ENCODE results near the gene PPM1E.

PPM1E gene

DNA sequence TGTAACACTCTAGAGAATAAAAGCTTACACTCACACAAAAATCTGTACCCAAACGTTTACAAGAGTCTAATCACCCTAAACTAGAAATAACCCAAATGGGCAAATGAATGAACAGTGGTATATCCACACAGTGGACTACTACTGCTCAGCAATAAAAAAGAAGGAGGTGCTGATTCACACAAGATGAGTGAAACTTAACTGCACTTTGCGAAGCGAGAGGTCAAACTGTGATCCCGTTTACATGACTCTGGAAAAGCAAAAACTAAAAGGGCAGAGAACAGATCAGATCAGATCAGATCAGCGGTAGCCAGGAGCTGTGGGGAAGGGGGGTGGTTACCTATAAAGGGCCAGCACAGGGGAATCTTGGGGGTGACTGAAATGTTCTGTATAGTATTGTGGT, 237.7 kb downstream of the PPM1E start:
- in situ Hi-C loops (cut with HindIII; ENCODE audit: low sequenced_read_pairs) = no loop called here

DNA sequence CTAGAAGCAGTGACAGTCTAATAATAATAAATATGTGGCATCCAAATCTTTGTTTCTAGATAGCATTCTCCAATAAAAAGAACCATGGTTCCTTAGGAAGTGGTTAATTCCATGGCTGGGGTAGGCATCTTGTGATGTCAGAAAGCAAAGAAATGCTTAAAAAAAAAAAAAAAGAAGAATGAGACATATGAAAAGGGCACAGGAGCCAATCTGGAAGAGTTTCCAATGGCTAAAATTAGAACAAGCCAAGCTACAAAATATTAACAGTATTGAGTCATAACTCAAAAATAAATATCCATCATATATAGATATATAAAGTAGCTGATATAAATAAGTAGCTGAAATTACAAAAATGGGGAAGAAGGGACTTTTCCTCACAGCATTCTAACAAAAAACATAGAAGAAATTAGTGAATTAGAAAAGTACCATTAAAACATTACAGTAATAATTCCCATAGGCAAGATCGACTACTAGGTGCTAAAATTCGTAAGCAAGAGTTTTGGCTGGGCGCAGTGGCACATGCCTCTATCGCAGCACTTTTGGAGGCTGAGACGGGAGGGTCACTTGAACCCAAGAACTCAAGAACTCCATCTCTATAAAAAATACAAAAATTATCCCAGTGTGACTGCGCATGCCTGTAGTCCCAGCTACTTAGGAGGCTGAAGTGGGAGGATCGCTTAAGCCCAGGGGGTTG, 239.7 kb downstream of the PPM1E start:
- in situ Hi-C loops (cut with HindIII; ENCODE audit: low sequenced_read_pairs) = no loop called here

DNA sequence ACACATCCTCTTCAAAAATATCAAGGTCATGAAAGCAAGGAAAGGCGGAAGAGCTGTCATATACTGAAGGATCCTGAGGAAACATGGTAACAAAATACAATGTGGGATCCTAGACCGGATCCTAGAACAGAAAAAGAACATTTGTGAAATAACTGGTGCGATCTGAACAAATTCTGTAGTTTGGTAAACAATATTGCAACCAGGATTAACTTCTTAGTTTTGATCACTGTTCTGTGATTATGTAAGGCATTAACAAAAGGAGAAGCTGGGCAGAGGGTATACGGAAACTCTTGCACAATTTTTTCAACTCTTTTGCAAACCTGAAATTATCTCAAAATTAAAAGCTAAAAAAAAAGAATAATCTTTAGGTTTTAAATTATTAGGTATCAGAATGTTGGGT, 241.3 kb downstream of the PPM1E start:
- in situ Hi-C loops (cut with HindIII; ENCODE audit: low sequenced_read_pairs) = no loop called here

DNA sequence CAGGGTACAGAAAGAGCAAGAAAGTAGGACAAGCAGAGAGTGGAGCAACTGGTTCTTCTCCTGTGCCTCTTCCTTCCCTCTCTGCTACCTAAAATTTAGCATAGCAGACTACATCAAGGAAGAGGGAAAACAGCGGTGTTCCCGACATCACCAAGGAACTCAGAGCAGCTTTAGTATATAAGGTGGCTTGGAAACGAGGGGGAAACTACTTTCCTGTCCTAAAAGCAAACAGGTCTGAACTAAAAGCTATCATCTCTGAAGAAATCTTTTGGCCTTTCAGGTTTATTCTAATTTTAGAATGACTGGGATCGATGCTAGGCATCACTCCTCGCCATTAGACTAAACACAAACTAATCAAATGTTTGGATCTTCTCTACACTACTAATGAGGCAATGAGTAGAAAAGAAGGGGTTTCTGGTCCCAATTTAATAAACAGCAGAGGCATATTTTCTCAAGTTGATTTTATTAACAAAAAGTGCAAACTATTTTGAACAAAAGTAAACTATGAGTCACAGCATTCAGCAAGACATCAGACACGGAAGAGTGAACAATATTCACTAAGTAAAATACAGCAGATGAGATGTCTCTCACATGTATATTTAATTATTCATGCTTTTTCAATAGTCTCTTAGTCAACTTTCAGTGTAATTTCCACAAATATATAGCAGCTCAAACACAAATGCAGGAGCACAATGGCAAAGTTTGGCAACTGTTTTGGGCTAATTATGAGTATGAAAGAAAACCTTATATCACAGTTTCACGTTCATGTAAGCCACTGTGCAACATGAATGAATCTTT, 242.3 kb downstream of the PPM1E start:
- in situ Hi-C loops (cut with HindIII; ENCODE audit: low sequenced_read_pairs) = no loop called here

DNA sequence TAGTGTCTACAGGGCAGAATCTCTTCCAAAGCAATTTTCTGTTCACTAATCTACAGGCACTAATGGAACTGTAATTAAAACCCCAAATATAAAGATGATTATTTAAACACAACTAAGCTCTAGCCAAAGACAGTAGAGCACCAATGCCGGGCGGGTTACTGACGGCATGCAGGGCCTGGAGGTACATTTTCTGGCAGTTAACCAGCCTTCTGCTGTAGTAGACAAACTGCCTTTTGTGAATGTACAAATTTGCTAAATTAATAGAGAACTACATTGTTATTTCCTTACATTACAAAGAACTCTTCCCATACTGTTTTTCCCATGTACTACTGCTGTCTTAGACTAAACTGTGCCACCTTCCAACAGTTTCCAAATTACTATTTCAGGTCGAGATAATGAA, 243.2 kb downstream of the PPM1E start:
- in situ Hi-C loops (cut with HindIII; ENCODE audit: low sequenced_read_pairs) = no loop called here

DNA sequence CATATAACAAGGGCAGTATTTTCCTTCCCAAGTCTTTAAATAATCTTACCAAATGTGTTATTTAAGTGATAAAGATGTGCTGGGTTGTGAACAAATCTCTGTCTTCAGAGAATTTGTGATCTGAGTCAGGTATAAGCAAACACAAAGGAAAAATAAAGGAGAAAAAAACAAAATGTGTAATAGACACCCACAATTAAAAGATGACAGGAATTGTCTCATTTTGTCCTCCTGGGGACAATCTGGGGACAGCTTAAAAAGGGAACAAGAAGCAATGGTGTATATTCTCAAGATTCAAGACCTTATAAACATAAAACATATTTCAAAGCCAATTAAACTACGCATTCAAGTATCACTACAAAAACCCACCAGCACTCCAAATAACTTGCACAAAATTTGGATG, 243.8 kb downstream of the PPM1E start:
- in situ Hi-C loops (cut with HindIII; ENCODE audit: low sequenced_read_pairs) = no loop called here

DNA sequence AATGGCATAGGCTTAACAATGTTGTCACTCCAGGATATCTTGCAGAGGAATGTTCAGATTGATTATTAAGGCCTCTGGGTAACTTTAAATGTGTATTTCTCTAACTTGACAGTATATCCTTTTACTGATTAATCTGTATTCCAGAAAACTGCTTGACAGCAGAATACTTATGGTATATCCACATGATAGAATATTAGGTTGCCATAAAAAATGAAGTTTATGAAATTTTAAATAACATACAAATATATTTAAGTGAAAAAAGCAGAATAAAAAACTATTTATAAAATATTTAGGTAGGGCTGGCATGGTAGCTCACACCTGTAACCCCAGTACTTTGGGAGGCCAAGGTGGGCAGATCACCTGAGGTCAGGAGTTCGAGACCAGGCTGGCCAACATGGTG, 244.4 kb downstream of the PPM1E start:
- in situ Hi-C loops (cut with HindIII; ENCODE audit: low sequenced_read_pairs) = no loop called here

DNA sequence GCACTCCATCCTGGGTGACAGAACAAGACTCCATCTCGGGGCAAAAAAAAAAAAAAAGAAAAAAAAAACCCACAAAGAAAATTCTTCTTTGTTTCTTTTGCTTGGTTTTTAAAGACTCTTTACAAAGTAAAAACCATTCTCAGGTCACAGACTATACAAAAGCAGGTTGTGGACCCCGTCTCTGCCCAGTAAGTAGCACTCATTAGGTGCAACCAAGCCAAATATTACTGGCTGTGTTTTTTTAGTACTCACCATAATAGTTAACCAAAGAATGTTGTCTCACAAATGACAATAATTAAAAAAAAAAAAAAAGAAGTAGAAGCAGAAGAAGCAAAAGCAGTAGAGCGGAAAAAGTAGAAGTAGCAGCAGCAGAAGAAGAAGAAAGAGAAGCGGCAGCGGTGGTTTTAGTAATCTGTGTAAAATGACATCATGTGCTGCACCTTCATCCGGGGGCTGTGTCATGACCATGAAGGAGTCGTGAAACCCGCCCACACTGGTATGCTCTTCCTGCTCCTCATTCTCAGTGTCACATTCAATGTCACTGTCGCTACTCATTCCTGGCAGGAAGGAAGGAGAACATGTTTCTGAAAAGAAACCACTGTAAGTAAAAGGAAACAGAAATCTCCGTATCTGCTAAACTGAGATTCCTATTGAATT, 245.6 kb downstream of the PPM1E start:
- in situ Hi-C loops (cut with HindIII; ENCODE audit: low sequenced_read_pairs) = no loop called here

DNA sequence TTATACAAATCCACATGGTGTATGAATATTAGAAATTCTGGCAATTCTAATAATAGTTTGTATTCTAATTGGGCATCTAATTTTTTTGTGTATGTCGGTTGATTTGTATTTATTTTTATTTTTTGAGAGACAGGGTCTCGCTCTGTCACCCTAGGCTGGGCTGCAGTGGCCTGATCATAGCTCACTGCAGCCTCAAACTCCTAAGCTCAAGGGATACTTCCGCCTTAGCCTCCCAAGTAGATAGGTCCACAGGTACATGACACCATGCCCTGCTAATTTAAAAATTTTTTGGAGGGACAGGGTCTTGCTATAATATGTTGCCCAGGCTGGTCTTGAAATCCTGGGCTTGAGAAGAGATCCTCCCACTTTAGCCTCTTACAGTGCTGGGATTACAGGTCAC, 246.5 kb downstream of the PPM1E start:
- in situ Hi-C loops (cut with HindIII; ENCODE audit: low sequenced_read_pairs) = no loop called here

DNA sequence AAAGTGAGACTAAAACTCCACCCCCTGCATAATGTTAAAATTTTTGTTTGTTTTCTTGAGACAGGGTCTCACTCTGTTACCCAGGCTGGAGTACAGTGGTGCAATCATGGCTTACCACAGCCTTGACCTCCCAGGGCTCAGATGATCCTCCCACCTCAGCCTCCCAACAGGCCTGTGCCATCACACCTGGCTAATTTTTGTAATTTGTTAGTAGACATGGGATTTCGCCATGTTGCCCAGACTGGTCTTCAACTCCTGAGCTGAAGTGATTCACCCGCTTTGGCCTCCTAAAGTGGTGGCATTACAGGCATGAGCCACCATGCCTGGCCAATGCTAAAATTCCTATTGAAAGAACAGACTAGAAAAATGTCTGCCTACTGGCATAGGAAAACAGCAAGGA, 247.2 kb downstream of the PPM1E start:
- in situ Hi-C loops (cut with HindIII; ENCODE audit: low sequenced_read_pairs) = no loop called here

DNA sequence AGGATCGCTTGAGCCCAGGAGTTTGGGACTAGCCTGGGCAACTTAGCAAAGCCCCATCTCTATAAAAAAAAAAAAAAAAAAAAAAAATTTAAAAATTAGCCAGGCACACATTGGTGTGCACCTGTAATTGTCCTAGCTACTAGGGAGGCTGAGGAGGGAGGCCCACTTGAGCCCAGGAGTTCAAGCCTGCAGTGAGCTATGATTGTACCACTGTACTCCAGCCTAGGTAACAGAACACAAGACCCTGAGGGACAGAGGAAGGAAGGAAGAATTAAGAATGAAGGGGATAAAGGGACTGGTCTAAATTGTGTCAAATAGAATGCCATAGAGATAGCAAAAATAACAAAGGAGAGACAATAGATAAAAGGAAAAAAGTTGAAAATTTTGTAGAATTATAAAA, 248.2 kb downstream of the PPM1E start:
- in situ Hi-C loops (cut with HindIII; ENCODE audit: low sequenced_read_pairs) = no loop called here

DNA sequence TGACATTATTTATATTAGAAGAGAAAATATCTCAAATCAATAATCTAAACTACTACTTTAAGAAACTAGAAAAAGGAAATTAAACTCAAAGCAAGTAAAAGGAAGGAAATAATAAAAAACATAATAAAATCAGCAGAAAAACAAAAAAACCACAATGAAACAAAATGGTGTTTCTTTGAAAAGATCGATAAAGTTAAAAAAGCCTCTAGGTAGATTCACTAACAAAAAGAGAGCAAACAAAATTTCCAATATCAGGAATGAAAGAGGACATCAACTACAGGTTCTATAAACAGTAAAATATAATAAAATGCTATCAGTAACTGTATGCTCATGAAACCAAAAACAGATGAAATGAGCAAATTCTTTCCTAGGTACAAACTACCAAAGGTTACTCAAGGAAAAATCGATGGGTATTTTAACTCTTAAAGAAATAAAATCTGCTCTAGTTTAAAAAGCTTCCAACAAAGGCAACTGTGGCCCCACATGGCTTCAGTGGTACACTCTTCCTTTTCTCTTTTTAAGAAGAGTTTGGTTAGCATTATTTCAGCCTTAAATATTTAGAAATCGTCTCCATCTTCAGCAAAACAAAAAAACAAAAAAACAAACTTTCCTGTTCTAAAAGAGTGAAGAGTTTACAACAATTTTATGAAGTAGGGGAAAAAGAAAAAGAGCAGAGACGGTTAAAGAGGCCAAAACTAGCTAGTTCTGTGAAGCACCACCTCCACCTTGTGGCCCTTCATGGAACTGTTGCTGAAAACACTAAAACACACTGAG, 248.9 kb downstream of the PPM1E start:
- in situ Hi-C loops (cut with HindIII; ENCODE audit: low sequenced_read_pairs) = no loop called here

DNA sequence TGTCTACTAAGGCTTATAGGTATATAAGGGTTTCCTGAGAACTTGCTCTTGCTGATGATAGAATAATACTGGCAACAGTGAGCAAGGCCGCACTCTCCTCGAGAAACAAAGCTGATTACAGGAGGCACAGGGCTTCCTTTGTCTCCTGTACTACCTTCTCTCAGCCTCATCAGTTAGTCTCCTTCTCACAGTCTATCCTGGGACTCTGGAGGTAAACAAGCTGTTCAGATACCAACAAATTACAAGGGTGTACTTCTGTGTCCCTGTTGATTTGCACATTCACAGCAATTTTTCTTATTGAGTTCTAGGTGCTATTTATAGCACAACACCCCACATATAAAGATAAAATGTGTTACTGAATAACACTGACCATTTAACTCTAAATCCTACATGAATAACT, 252.3 kb downstream of the PPM1E start:
- in situ Hi-C loops (cut with HindIII; ENCODE audit: low sequenced_read_pairs) = no loop called here

DNA sequence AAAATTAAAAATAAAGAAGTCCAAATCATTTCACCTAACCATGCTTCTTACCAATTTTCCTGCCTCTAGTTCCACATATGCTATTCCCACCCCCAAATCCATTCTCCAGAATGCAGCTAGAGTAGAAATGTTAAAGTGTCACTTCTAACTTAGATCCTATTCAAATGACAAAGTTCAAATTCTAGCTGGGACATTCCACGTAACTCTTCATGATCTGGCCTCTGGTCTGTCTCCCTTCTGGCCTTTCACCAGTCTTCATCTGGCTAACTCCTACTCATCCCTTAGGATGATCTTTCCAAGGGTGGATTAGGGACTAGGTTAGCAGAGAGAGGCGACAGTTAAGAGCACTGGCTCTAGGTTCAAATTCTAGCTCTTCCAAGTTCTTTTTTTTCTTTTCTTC, 253.1 kb downstream of the PPM1E start:
- in situ Hi-C loops (cut with HindIII; ENCODE audit: low sequenced_read_pairs) = no loop called here

DNA sequence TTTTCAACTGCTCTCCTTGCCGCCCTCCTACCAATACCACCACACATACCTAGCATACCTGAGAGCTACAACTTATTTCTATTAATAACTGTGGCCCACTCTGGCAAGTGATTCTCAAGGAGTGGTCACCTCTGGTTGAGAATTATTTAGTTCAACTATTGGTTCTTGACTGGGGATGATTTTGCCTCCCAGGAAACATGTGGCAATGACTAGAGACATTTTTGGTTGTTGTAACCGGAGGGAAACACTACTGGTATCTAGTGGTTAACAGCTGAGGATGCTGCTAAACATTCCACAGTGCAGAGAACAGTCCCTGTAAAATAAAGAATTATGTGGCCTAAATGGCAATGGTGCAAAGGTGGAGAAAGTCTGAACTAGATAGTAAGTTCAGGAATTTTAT, 254.4 kb downstream of the PPM1E start:
- in situ Hi-C loops (cut with HindIII; ENCODE audit: low sequenced_read_pairs) = no loop called here

DNA sequence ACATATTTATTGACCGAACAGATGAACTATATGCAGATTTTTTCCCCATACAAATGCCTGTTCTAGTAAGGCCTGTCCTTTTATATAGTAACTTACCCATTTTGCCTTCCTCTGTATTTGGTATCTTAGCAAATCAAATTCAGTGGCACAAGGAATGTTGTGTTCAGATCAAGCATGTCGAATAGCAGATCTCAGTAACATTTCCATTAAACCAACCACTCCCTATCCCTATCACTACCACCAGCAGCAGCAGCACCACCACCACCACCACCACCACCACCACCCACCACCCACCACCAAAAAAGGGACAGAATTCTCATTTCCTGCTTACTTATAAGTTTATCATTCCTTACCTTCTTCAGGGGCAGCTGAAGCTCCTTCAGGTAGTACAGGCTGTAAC, 256.3 kb downstream of the PPM1E start:
- in situ Hi-C loops (cut with HindIII; ENCODE audit: low sequenced_read_pairs) = no loop called here

DNA sequence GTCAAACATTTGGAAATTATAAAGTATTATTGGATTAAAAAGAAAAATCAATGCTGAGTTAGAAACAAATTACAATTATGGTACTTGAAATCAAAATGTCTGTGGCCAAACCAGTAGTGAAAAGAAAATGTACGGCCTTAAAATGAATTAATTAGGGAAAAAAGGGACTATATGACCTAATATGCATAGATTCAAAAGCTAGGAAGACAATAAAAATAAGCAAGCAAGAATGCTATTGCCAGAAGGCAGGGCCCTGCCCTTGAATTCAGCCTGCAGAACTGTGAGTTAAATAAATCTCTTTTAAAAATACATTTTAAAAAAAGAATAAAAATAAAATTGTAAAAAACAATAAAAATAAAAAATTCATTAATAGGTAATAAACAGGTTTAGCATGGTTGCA, 262.4 kb downstream of the PPM1E start:
- in situ Hi-C loops (cut with HindIII; ENCODE audit: low sequenced_read_pairs) = no loop called here

DNA sequence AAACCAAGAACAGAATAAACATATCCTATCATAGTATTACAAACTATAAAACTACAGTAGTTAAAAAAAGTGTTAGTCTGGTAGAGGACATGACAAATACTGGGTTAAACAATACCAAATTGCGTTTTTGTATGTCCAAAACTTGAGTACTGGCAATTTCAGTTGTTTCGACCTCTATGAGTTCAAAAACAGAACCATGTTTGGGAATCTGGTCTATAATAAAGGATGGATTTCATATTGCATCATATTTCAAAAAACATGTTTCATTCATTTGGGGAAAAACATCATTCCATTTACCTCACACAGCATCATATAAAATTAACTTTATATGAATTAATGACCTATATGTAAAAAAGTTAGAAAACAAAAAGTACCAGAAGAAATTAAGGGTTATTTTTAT, 269.3 kb downstream of the PPM1E start:
- in situ Hi-C loops (cut with HindIII; ENCODE audit: low sequenced_read_pairs) = no loop called here

DNA sequence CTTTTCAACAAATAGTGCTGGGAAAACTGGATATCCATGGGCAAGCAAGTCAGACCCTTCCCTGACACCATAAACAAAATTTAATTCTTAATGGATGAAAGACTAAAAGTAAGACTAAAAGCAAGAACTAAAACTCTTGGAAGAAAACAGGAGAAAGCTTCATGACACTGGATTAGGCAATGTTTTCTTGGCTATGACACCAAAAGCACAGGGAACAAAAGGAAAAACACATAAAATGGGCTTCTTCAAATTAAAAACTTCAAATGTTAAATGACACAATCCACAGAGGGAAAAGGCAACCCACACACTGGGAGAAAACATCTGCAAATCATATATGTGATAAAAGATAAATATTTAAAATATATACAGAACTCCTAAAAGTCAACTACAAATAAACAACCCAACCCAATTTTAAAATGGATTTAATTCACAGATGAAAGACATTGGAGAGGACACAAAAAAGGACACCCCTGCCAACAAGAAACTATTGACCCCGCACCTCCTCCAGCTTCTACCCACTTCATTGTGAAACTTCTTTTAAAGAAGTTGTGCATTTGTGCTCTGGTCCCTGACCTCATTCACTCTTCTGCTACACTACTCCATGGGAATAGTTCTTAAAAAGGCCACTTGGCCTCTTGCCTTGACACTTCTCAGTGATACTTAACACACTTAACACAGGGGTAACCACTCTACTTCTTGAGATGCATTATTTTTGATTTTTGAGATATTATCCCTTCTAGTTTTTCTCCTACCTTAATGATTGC, 270.7 kb downstream of the PPM1E start:
- in situ Hi-C loops (cut with HindIII; ENCODE audit: low sequenced_read_pairs) = no loop called here

DNA sequence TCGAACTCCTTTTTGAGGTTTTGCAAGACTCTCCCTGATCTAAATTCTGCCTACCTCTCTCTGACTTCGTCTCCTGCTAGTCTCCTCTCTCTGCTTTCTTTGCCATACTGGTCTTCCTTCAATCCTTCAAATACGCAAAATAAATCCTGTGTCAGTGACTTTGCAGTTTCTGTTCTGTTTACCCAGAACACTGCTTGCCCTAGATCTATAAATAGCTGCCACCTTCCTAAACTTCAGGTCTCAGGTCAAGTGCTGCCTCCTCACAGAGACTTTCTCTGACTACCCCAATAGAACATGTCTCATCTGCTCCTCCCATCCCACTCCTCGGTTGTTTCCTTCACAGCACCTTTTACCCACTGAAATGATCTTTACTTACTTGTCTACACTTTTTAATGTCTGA, 272.1 kb downstream of the PPM1E start:
- in situ Hi-C loops (cut with HindIII; ENCODE audit: low sequenced_read_pairs) = no loop called here

DNA sequence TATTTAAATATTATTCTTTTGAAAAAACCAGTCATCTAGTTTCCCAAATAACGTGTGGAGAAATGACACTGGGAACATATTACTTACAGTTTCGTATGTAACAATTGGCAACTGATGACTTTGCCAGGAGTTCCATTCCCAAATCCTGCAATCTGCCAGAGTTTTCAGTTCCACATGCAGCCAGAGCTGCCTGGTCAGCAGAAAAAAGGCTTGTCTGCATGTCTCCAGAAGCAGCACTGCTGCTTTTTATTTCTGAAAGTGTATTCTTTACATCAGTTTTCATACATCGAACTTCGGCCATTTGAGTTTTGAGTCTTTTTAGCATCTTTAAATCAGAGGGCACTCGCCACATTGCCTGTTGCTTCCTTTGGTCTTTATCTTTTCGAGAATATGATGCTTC, 272.7 kb downstream of the PPM1E start:
- in situ Hi-C loops (cut with HindIII; ENCODE audit: low sequenced_read_pairs) = no loop called here

Measured in endothelial cell of hepatic sinusoid (primary cell).